ENCODE data around the gene PHF23. TPM values are rescaled to one million over a fixed set of nuclear protein-coding genes. Genes with fewer than 3 reads are reported as not detected.

Gene PHF23
- polyA plus RNA-seq, 3 donors = 51.3 to 65.8 (median 53.1) TPM

DNA sequence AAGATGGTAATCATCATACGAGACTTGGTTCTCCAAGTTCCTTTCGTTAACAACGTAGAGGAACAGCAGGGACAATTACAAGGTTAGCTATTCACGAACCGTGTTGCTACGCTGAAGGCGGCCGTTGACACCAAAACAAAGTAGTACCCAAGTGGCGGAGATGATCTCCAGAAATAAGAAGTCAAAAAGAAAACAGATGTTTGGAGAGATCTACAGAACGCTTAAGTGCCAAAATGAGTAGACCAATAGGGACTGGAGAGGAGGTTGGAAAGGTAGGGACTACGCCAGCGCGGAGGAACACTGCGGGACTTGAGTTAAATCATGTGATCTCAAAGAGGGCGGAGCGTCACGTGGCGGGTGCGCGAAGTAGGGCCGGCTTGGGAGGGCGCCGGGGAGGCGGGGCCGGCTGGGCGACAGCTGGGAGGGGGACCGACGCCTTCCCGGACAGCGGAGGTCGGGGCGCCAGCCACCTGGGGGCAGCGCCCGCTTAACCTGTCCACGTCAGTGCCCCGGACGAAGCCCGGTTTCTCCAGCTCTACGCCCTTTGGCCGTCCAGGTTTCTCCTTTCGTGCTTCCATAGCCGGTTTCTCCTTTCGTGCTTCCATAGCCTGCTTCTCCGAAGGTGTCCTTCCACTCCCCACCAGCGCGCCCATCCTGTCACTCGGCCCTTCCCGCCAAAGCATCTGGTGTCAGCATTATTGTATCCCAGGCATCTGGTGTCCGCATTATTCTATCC is 3.6 kb upstream of the PHF23 start:
- DNase-seq (ENCODE audit: extremely low read depth in 1 of 11, low read depth in 9 of 11, low spot score in 4 of 11) = peak; percentile 88 to 99 (median 95)

GRCh38 chr17:7241783-7242716 is 2.8 kb upstream of the PHF23 start, which contains the start of gene GABARAP:
TSS of gene GABARAP (minus strand) at chr17:7242449. CDS start at chr17:7242330, 119 bp downstream.
- DNase-seq (ENCODE audit: extremely low read depth in 1 of 11, low read depth in 9 of 11, low spot score in 4 of 11) = peak; percentile 84 to 98 (median 93)

GRCh38 chr17:7241090-7241733 is 2.0 kb upstream of the PHF23 start:
- DNase-seq (ENCODE audit: extremely low read depth in 1 of 11, low read depth in 9 of 11, low spot score in 4 of 11) = no peak

DNA sequence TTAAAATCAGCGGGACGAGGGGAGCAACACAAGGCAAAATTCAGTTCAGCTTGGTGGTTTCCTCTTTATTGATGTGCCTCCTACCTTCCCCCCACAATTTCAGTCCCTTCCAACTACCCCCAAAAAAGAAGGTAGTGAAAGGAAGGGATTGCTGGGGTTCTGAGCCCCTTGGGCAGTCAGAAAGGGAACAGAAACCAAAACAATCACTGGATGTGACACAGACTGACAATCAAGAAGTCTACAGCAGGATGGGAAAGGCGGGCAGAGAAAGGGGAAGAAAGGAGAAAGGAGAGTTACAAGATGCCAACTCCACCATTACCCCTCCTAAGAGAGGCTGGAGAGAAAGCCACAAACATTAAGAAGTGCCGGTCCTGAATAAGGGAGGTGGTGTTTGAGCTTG is 1.1 kb upstream of the PHF23 start:
- DNase-seq (ENCODE audit: extremely low read depth in 1 of 11, low read depth in 9 of 11, low spot score in 4 of 11) = no peak

DNA sequence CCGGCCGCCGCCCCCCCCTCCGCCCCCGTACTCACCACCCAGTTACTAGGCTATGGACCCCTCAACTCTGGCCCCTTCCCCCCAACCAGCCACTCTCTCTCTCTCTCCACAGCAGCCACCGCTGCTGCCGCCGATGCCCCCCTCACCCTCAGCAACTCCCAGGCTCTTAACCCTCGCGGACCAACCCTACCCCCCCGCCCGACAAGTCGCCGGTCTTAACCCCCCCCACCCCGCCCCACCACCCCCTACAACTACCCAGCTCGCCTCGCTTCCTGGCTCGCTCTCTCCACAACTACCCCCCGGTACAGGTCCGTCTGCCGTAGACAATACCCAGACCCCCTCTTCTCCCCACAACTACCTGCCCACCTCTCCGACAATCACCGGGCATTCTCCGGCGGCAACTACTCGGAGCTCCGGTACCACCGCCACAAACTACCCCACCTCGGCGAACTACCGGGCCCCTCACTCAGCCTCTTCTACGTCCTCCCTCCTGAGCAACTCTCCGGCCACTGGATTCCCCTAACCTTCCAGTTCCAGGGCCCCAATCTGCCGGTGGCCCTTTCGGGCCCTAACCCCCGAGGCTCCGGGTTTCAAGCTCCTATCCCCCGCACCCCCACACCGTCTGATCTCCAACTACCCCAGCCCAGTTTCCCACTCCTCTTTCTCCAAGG is 702 bp downstream of the PHF23 start:
- DNase-seq (ENCODE audit: extremely low read depth in 1 of 11, low read depth in 9 of 11, low spot score in 4 of 11) = no peak

- DNase-seq (ENCODE audit: extremely low read depth in 1 of 11, low read depth in 9 of 11, low spot score in 4 of 11) = no peak
These were observed 1.4 kb downstream of the PHF23 start for GRCh38 chr17:7237761-7238419.

- DNase-seq (ENCODE audit: extremely low read depth in 1 of 11, low read depth in 9 of 11, low spot score in 4 of 11) = no peak
These were observed 1.9 kb downstream of the PHF23 start for GRCh38 chr17:7237266-7237760.

DNA sequence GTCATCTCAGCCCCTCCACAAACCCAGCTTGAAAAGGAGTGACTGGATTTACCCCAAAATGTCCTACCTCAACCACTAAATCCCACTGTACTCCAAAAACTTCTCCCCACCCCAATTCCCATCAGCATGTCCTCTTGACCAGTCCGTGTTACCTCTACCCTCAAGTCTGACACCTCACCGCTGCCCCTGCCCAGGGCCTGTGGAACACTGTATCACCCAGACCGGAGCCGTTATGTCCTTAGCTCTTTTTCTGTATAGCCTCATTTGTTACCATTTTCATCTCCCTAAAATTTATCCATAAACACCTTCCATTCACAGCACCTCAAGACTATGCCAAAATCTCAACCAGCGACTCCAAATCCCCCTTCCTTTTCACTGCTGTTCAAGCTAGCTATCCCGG is 2.4 kb downstream of the PHF23 start:
- no peak for DNase-seq (ENCODE audit: extremely low read depth in 1 of 11, low read depth in 9 of 11, low spot score in 4 of 11)

- no peak for DNase-seq (ENCODE audit: extremely low read depth in 1 of 11, low read depth in 9 of 11, low spot score in 4 of 11)
These were observed 3.3 kb downstream of the PHF23 start for GRCh38 chr17:7235693-7236665.

DNA sequence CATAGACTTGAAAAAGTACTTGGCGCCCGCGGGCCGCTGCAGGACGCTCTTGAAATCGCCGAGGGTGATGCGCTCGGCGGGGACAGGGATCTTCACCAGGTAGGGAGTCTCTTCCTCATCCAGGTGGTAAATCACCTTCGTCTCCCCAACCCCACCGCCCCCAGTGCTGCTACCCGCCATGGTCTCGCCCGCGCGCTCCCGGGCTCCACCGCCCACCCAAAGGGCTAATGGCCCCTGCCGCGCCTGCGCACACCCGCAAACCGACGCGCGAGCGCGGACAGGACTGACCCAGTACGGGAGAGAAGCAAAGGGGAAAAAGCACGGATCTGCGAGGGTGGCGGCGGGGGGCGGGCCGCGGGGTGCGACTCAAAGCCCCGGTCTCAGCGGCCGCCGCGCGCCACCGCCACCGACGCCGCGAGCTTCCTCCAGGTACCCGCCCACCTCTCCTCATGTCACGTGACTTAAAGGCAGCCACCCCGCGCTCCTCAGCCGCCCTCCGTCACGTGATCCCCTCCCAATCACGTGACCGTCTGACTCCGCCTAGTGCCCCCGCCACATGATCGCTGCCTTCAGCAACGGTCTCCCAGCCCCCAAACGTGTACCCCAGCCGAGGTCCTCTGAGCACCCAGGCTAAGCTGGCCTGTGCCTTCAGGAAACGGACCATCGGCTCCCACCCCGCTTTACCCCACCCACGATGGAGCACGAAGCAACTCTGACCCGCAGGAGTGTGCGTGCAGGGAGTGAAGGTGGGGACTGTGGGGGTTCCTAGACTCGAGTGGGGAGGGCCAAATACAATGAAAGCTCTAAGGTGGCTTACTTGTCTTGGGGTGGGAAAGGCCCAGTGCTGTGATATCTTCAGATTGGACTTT is 4.9 kb downstream of the PHF23 start, which contains the start of gene DVL2:
DVL2 (minus strand) TSS at position 435 of the 869 bp plus-strand sequence; CDS start at position 180, 255 bp downstream.
- DNase-seq (ENCODE audit: extremely low read depth in 1 of 11, low read depth in 9 of 11, low spot score in 4 of 11) = peak in 9 of 11 donors; percentile 87 to 95 (median 91)

GRCh38 chr17:7233701-7234082 is 5.6 kb downstream of the PHF23 start:
- DNase-seq (ENCODE audit: extremely low read depth in 1 of 11, low read depth in 9 of 11, low spot score in 4 of 11) = no peak

DNA sequence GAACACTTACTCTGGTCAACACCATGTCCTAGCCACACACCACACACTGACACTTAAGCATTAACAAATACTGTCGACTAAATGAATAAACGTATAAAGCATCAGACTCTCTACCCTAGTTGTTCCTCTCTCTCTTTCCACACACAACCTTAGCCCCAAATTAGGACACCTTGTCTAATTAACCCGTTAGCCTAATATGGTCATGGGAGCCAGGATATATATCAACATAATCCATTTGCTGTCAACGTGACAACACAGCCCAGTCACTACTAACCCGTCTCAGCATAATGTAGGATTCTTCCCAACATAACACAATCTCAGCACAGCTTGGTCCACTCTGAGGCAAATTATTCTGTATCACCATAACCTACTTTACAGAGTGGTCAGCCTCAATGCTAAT is 7.1 kb downstream of the PHF23 start:
- no peak for DNase-seq (ENCODE audit: extremely low read depth in 1 of 11, low read depth in 9 of 11, low spot score in 4 of 11)

GRCh38 chr17:7229504-7229903 is 9.8 kb downstream of the PHF23 start:
- no peak for DNase-seq (ENCODE audit: extremely low read depth in 1 of 11, low read depth in 9 of 11, low spot score in 4 of 11)

- no peak for DNase-seq (ENCODE audit: extremely low read depth in 1 of 11, low read depth in 9 of 11, low spot score in 4 of 11)
These were observed 10.3 kb downstream of the PHF23 start for GRCh38 chr17:7228920-7229319.

DNA sequence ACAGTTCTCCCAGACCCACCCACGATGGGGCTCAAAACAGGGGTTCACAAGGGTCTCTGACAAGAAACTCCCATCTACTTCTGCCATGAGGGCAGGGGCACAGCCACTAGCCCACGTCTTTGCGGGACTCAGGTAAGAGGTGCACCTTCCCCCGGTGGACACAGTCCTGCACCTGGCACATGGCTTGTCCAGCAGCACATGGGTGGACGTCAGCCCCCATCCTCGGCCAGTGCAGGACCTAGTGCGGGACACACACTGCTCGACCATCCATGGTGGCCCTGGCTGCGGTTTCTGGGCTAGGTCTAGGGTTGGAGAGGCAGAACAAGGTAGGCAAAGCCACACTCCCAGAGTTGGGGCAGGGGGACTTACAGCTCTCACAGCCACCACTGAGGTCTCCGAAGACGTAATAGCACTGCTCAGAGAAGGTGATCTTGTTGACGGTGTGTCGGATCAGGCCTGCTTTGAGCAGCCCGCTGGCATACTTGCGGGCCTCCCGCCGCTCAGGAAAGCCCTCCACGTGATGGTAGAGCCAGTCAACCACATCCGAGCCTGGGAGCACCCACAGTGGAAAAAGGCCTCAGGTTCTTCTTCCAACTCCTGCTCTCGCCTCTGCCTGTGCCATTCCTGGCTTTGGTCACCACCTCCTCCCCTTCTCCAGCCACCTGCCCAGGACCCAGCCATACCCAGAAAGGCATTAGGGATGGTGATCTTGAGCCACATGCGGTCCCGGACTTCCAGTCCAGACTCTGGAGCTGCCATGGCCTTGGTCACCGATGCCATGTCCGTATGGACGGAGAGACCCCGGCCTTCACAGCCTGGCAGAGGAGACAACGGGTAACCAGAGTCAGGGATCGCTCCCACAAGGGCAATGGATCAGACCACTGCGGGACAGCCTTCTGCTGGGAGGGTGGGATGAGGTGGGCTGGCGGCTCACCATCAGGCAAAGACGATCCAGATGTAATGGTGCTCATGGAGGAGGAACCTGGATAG is 12.2 kb downstream of the PHF23 start:
- DNase-seq (ENCODE audit: extremely low read depth in 1 of 11, low read depth in 9 of 11, low spot score in 4 of 11) = no peak
